HUDEP-2 (cell line): ENCODE data around the gene C3orf52.

Experiments
- DNase-seq, 76 experiments: peaks; one replicate each; lab custom pipeline; 2025; ENCODE audit not compliant: unreplicated experiment in 76 of 76; lab: John Stamatoyannopoulos, UW

The C3orf52 gene

GRCh38 chr3:112117415-112117814 is 31.2 kb downstream of the C3orf52 start:
- DNase-seq = no peak

GRCh38 chr3:112117841-112118571 is 31.8 kb downstream of the C3orf52 start:
- DNase-seq = peak in 1 of 76 experiments; percentile 10

- DNase-seq = no peak
Observed at GRCh38 chr3:112119962-112120836, 34.0 kb downstream of the C3orf52 start.

- no peak for DNase-seq
Observed at GRCh38 chr3:112121577-112122547, 35.7 kb downstream of the C3orf52 start.

- DNase-seq = no peak
Observed at GRCh38 chr3:112122870-112123269, 36.7 kb downstream of the C3orf52 start.

GRCh38 chr3:112123548-112123947 is 37.4 kb downstream of the C3orf52 start:
- DNase-seq = no peak

GRCh38 chr3:112124907-112125607 is 38.9 kb downstream of the C3orf52 start:
- no peak for DNase-seq

GRCh38 chr3:112126511-112126911 is 40.3 kb downstream of the C3orf52 start:
- peak in 3 of 76 experiments; percentile 2 to 6 (median 2) for DNase-seq

GRCh38 chr3:112127522-112128494 is 41.6 kb downstream of the C3orf52 start:
- DNase-seq = no peak

- no peak for DNase-seq
Observed at GRCh38 chr3:112128843-112129727, 42.9 kb downstream of the C3orf52 start.

- no peak for DNase-seq
Observed at GRCh38 chr3:112129925-112130637, 43.9 kb downstream of the C3orf52 start.

GRCh38 chr3:112130638-112130993 is 44.4 kb downstream of the C3orf52 start:
- no peak for DNase-seq

GRCh38 chr3:112131111-112131510 is 44.9 kb downstream of the C3orf52 start:
- no peak for DNase-seq

- DNase-seq = no peak
Observed at GRCh38 chr3:112132088-112132487, 45.9 kb downstream of the C3orf52 start.

- no peak for DNase-seq
Observed at GRCh38 chr3:112132554-112132953, 46.4 kb downstream of the C3orf52 start.

- DNase-seq = peak in 22 of 76 experiments; percentile 5 to 70 (median 17)
Observed at GRCh38 chr3:112132975-112133448, 46.8 kb downstream of the C3orf52 start, which contains the start of gene GCSAM. Gene GCSAM, minus strand, starts transcription at chr3:112133248. Its CDS starts 128 bp downstream, at chr3:112133120.
